Mononuclear cell (primary cell): ENCODE measurements around the gene ZXDC. TPM values are rescaled to one million over a fixed set of nuclear protein-coding genes. Genes with fewer than 3 reads are reported as not detected.

Experiments
- H3K27me3 ChIP-seq: 2 replicates; pipeline ENCODE4 v1.6.0; 2011; ENCODE audit warnings: low read length, control low read depth; ENCODE audit not compliant: insufficient read depth
- H3K4me1 ChIP-seq: 2 replicates; pipeline ENCODE4 v1.5.1; 2011; ENCODE audit warnings: mild to moderate bottlenecking, low read length, control low read depth; ENCODE audit not compliant: insufficient read depth
- H3K4me3 ChIP-seq: 2 replicates; pipeline ENCODE4 v1.5.1; 2011; ENCODE audit warnings: mild to moderate bottlenecking, low read length, moderate library complexity
- H3K9me3 ChIP-seq: 2 replicates; pipeline ENCODE4 v1.5.1; 2011; ENCODE audit warnings: low read depth, mild to moderate bottlenecking, control low read depth, low read length
- total RNA-seq: library from RNA; depleted of rRNA; stranded (reverse); fragments of >200 nt; gene quantifications from one replicate; pipeline ENCODE4 v1.2.3, GENCODE V29; 2012

Gene ZXDC
- total RNA-seq, 1 donor = 63.2 TPM

- Histone ChIP-seq H3K9me3 (no peaks in the 10 kb centered on the region), H3K27me3 (no peaks in the 10 kb centered on the region), H3K4me3 (no peak overlapping the region), H3K4me1 (no peaks in the 10 kb centered on the region)
Measured at GRCh38 chr3:126498929-126499328, 23.2 kb upstream of the ZXDC start.

GRCh38 chr3:126498461-126498860 lies 22.8 kb upstream of the ZXDC start:
- Histone ChIP-seq H3K27me3 (no peaks in the 10 kb centered on the region), H3K9me3 (no peaks in the 10 kb centered on the region), H3K4me1 (no peaks in the 10 kb centered on the region), H3K4me3 (no peak overlapping the region)

GRCh38 chr3:126497956-126498355 lies 22.3 kb upstream of the ZXDC start:
- no peaks in the 10 kb centered on the region for H3K4me1 ChIP-seq
- no peaks in the 10 kb centered on the region for H3K27me3 ChIP-seq
- H3K9me3 ChIP-seq = no peaks in the 10 kb centered on the region
- H3K4me3 ChIP-seq = no peak overlapping the region

- no peaks in the 10 kb centered on the region for H3K9me3 ChIP-seq
- H3K4me1 ChIP-seq = no peaks in the 10 kb centered on the region
- H3K4me3 ChIP-seq = no peak overlapping the region
- H3K27me3 ChIP-seq = no peaks in the 10 kb centered on the region
Measured at GRCh38 chr3:126496894-126497850, 21.5 kb upstream of the ZXDC start.

GRCh38 chr3:126495786-126496185 lies 20.1 kb upstream of the ZXDC start:
- H3K27me3 ChIP-seq = no peaks in the 10 kb centered on the region
- H3K4me1 ChIP-seq = peaks cover 9% of the 10 kb centered on the region
- no peaks in the 10 kb centered on the region for H3K9me3 ChIP-seq
- H3K4me3 ChIP-seq = no peak overlapping the region

- no peaks in the 10 kb centered on the region for H3K27me3 ChIP-seq
- H3K9me3 ChIP-seq = no peaks in the 10 kb centered on the region
- H3K4me1 ChIP-seq = peaks cover 10% of the 10 kb centered on the region
- H3K4me3 ChIP-seq = no peak overlapping the region
Measured at GRCh38 chr3:126494970-126495230, 19.2 kb upstream of the ZXDC start.

- no peaks in the 10 kb centered on the region for H3K9me3 ChIP-seq
- no peaks in the 10 kb centered on the region for H3K27me3 ChIP-seq
- H3K4me1 ChIP-seq = peaks cover 10% of the 10 kb centered on the region
- no peak overlapping the region for H3K4me3 ChIP-seq
Measured at GRCh38 chr3:126494204-126494969, 18.7 kb upstream of the ZXDC start.

- no peak overlapping the region for H3K4me3 ChIP-seq
- peaks cover 10% of the 10 kb centered on the region for H3K4me1 ChIP-seq
- no peaks in the 10 kb centered on the region for H3K9me3 ChIP-seq
- H3K27me3 ChIP-seq = no peaks in the 10 kb centered on the region
Measured at GRCh38 chr3:126493739-126494138, 18.0 kb upstream of the ZXDC start.

GRCh38 chr3:126493051-126493450 lies 17.4 kb upstream of the ZXDC start:
- Histone ChIP-seq H3K4me3 (no peak overlapping the region), H3K27me3 (no peaks in the 10 kb centered on the region), H3K4me1 (peaks cover 10% of the 10 kb centered on the region), H3K9me3 (no peaks in the 10 kb centered on the region)

GRCh38 chr3:126491221-126492013 lies 15.7 kb upstream of the ZXDC start:
- no peaks in the 10 kb centered on the region for H3K27me3 ChIP-seq
- H3K4me3 ChIP-seq = no peak overlapping the region
- no peaks in the 10 kb centered on the region for H3K9me3 ChIP-seq
- peaks cover 22% of the 10 kb centered on the region for H3K4me1 ChIP-seq

GRCh38 chr3:126490619-126491018 lies 14.9 kb upstream of the ZXDC start:
- Histone ChIP-seq H3K4me3 (no peak overlapping the region), H3K27me3 (no peaks in the 10 kb centered on the region)

GRCh38 chr3:126488886-126489569 lies 13.3 kb upstream of the ZXDC start:
- H3K4me3 ChIP-seq = no peak overlapping the region

More at GRCh38 chr3:126490619-126491018, 14.9 kb upstream of the ZXDC start:
- Histone ChIP-seq H3K9me3 (no peaks in the 10 kb centered on the region), H3K4me1 (peaks cover 22% of the 10 kb centered on the region)

GRCh38 chr3:126488185-126488584 lies 12.5 kb upstream of the ZXDC start:
- no peak overlapping the region for H3K4me3 ChIP-seq

More at GRCh38 chr3:126488886-126489569, 13.3 kb upstream of the ZXDC start:
- H3K4me1 ChIP-seq = peaks cover 22% of the 10 kb centered on the region
- no peaks in the 10 kb centered on the region for H3K9me3 ChIP-seq
- no peaks in the 10 kb centered on the region for H3K27me3 ChIP-seq

GRCh38 chr3:126487151-126487771 lies 11.6 kb upstream of the ZXDC start:
- peaks cover 22% of the 10 kb centered on the region for H3K4me1 ChIP-seq
- H3K9me3 ChIP-seq = no peaks in the 10 kb centered on the region
- H3K4me3 ChIP-seq = no peak overlapping the region
- no peaks in the 10 kb centered on the region for H3K27me3 ChIP-seq

More at GRCh38 chr3:126488185-126488584, 12.5 kb upstream of the ZXDC start:
- Histone ChIP-seq H3K9me3 (no peaks in the 10 kb centered on the region), H3K27me3 (no peaks in the 10 kb centered on the region), H3K4me1 (peaks cover 22% of the 10 kb centered on the region)
